ENCODE data around the gene STRN4. TPM values are rescaled to one million over a fixed set of nuclear protein-coding genes. Genes with fewer than 3 reads are reported as not detected.
"Not testable (repeated sequence)": the region's sequence is repeated elsewhere in the genome, so short reads cannot be mapped to it uniquely, and the experiment has no call there.

Gene STRN4
- total RNA-seq, 1 donor from 2014 or later = 41.9 TPM

DNA sequence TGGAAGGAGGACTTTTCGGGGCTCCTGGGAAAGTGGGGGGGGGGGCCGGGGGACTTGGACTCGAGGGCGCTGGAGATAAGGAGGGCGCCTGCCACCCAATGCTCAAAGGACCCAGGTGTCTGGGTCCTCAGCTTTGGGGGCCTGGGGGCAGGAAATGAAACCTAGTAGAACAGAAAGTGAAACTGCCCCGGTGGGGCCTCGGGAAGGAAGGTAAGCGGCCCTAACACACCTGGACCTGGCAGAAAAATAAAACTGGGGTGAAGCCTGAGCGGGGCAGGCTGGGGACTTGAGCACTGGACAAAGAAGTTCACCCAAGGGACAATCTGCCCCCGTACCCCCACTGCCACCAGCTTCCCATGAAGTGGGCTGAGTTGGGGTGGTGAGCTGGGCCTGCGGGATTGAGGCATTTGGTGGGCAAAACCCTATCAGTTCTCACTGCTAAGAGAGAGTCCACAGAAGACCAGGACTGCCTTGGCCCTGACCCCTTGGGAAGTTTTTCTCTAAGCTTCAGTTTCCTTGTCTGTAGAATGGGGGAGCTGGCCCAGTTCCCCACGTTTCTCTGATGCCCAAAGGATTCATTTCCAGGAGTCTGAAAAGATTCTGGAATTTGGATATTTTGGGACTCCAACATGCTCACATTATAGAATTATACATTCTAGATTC lies 31.7 kb downstream of the STRN4 start:
- no peak for DNase-seq (ENCODE audit: low spot score)

- peak; percentile 90 for DNase-seq (ENCODE audit: low spot score)
Measured at GRCh38 chr19:46713781-46714443, 32.3 kb downstream of the STRN4 start.

GRCh38 chr19:46712768-46713338 lies 33.4 kb downstream of the STRN4 start:
- not testable (repeated sequence) for DNase-seq (ENCODE audit: low spot score)

DNA sequence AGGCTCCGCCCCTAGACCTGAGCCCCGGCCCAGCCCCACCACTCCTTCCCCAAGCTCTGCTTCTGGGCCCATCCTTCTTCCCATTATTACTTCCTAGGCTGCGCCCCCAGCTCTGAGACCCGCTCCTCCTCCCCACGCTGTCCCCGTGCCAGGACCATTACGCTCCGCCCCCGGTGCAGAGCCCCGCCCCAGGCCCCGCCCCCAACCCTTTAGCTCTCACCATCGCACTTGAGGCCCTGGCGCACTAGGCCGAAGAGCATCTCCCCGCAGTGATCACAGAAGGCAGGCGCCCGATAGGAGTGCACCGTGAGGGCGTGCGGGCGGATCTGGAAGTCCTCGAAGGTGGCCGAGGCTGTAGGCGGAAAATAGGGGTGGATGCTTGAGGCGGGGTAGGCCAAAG lies 35.6 kb downstream of the STRN4 start:
- DNase-seq (ENCODE audit: low spot score) = no peak

GRCh38 chr19:46704379-46705076 lies 41.7 kb downstream of the STRN4 start:
- no peak for DNase-seq (ENCODE audit: low spot score)

- DNase-seq (ENCODE audit: low spot score) = no peak
Measured at GRCh38 chr19:46700704-46701103, 45.5 kb downstream of the STRN4 start.

DNA sequence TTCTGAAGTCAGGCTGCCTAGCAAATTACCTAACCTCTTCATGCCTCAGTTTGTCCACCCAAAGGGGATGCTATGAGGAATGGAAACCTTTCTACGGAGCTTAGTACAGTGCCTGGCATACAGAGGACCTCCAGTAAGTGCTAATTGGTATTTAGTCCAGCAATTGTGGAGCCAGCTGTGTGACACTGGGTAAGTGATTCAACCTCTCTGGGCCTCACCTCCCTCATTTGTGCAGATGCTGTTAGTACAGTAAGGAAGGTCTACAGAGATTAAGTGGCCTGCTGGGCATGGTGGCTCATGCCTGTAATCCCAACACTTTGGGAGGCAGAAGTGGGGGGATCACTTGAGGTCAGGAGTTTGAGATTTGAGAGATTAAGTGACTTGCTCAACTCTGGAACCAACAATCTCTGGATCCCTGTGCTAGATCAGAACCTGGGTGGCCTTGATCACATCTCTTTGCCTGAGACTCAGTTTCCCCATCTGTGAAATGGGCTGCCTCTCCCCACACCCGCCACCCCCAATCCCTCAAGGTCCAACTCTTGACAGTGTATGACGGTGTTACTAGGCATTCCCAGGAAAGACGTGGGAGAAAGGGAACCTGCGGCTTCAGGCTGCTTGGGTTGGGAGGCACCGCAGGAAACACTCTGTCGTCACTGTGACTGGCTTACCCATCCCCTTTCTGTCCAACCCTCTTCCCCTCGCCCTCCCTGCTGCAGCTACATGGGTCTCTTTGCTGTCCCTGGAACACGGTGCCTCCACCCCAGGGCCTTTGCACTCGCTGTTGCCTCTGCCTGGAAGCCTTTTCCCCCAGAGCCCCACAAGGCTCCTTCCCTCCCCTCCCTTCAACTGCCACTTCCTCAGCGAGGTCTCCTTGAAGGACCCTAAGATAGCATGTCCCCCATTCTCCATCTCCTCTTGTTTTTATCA lies 47.6 kb downstream of the STRN4 start:
- DNase-seq (ENCODE audit: low spot score) = no peak

DNA sequence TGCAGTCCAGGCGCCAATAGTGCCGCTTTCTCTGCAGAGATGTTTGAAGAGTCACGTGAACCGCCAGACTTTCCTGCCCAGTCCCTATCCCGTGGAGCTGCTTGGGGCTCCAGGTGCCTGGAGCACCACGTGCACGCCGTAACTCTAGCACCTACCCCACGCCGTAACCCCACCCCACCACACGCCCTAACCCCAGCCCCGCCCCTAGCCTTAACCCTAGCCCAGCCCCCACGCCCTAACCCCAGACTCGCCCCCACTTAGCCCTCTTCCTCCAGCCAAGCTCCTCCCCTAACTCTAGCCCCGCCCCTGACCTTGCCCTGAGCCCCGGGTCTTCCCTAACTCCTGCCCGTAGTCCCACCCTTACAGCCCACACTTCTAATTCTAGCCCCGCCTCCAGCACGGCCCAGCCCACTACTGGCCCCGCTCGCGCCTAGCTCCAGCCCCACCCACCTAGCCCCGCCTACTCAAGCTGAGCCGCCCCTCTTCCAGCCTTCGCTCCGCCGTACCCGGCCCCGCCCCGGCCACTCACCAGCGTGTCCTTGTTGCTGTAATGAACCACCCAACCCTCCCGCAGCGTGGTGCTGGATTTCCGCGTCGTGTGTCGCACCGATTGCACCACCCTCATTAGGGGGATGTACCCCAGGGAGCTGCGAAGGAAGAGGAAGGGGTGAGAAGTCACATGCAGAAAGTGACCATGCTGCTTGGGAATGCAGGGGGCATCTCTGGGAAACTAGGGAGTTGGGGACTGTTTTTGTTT lies 48.9 kb downstream of the STRN4 start:
- peak; percentile 87 for DNase-seq (ENCODE audit: low spot score)

GRCh38 chr19:46696866-46697203 lies 49.4 kb downstream of the STRN4 start:
- no peak for DNase-seq (ENCODE audit: low spot score)

DNA sequence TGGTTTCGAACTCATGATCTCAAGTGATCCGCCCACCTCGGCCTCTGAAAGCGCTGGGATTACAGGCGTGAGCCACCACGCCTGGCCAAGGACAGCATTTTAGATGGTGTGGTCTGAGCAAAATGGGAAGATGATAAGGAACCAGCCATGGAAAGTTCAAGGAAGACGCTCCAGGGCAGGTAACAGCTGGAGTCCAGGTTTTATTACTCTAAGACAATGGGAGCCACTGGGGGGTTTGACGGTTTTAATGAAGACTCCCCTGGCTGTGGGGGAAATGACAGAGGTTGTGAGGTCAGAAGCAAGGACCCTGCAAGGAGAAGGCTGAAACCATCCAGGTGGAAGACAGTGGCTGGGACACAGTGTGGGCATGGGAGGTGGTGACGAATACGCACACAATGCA lies 50.2 kb downstream of the STRN4 start:
- no peak for DNase-seq (ENCODE audit: low spot score)

DNA sequence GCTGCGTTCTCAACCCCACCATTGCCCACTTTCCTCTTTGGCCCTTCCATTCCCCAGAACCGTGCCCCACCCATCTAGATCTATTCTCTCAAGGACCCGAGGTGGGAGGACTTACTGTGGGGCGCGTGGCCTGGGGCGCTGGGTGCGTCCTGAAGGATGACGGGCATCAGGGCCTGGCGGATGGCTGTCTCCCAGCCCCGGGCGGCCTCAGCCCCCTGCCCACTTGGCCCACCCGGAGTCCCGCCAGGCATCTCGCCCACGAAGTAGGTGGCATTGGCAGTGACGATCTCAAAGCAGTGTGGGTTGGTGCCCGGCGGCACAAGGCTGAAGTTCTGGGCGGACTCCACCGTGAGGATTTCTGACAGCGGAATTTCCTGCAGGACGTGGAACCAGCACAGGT lies 52.5 kb downstream of the STRN4 start:
- no peak for DNase-seq (ENCODE audit: low spot score)

- no peak for DNase-seq (ENCODE audit: low spot score)
Measured at GRCh38 chr19:46692918-46693722, 53.1 kb downstream of the STRN4 start.

- no peak for DNase-seq (ENCODE audit: low spot score)
Measured at GRCh38 chr19:46691948-46692347, 54.3 kb downstream of the STRN4 start.

GRCh38 chr19:46691104-46691503 lies 55.1 kb downstream of the STRN4 start:
- DNase-seq (ENCODE audit: low spot score) = no peak

DNA sequence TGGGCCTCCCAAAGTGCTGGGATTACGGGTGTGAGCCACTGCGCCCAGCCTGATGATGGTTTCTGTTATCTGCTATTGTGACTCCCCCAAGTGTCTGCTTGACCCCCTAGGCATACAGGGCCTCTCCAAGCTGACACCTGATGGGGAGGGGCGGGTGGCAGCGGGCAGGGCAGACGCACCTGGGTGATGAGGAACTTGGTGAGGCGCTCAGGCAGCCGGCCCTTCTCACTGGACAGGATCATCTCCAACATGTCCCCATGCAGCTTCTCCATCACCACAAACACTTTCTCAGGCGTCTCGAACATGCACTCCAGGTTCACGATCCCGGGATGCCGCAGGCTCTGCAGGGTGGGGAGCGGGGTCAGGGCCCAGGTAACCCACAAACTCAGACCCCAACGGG lies 56.9 kb downstream of the STRN4 start:
- DNase-seq (ENCODE audit: low spot score) = no peak

DNA sequence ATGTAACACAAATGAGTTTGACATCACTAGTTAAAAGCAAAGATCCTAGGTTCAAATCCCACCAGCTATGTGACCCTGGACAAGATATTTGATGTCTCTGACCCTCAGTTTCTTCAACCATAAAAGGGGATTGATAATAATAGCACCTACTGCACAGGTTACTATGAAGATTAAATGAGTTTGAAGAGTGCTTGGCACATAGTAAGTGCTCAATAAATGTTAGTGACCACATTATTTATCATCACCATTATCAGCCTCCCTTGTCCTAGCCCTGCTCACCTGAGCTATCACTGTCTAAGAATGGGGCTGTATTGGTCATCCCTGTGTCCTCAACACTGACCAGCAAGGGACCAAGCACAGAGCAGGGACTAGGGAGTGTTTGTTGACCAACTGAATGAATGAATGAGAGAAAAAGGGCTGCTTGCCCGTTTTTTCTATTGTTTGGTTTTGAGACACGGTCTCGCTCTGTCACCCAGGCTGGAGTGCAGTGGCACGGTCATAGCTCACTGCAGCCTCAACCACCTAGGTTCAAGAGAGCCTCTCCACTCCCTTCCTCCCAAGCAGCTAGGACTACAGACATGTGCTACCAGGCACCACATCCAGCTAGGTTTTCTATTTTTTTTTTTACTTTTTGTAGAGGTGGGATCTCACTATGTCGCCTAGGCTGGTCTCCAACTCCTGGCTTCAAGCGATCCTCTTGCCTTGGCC lies 58.7 kb downstream of the STRN4 start:
- no peak for DNase-seq (ENCODE audit: low spot score)

DNA sequence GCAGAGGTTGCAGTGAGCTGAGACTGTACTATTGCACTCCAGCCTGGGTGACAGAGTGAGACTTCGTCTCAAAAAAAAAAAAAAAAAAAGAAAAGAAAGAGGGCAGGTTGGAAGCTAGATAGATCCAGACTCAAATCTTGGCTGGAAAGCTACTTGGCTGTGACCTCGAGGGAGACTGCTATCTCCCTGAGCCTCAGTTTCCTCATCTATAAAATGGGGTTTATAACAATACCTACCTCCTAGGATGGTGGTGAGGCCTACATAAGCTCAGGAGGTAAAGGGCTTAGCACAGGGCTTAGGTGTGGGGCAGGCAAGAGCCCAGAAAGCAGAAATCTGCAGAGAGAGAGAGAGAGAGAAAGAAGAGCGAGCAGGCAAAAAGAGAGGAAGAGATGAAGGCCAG lies 61.1 kb downstream of the STRN4 start:
- DNase-seq (ENCODE audit: low spot score) = no peak

DNA sequence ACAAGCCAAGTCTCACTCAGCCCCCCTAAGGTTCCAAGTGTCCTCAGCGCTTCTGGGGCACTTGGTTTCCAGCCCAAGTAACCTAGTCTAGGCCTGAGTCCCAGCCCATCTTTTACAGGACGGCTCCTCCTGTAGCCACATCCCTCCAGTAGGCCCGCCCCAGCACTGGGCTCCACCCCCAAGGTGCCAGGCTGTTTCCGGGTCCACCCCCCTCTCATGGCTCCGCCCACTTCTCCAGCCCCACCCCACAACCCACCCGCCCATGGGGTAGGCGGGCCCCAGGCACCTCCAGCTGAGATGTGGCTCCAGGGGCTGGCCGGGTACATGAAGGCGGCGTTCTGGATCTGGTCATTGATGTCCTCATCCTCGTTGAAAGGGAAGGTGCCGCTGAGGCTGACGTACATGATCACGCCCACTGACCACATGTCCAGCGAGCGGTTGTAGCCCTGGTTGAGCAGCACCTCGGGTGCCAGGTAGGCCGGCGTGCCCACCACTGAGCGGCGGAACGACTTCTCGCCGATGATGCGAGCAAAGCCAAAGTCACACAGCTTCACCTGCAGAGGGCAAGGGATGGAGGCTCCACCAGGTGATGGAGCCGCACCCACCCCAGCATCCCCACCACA lies 68.0 kb downstream of the STRN4 start:
- DNase-seq (ENCODE audit: low spot score) = no peak
